Activated CD8-positive, alpha-beta memory T cell treated with anti-CD3 and anti-CD28 coated beads, Interleukin-2, amount 50 U/mL, for 4 hours (primary cell): ENCODE data around the gene CLCN6.
"Not testable (repeated sequence)": the region's sequence is repeated elsewhere in the genome, so short reads cannot be mapped to it uniquely, and the experiment has no call there.

Source experiments
- DNase-seq: peaks from one replicate; pipeline ENCODE4 v3.0.0-alpha.2; 2020

CLCN6 gene

DNA sequence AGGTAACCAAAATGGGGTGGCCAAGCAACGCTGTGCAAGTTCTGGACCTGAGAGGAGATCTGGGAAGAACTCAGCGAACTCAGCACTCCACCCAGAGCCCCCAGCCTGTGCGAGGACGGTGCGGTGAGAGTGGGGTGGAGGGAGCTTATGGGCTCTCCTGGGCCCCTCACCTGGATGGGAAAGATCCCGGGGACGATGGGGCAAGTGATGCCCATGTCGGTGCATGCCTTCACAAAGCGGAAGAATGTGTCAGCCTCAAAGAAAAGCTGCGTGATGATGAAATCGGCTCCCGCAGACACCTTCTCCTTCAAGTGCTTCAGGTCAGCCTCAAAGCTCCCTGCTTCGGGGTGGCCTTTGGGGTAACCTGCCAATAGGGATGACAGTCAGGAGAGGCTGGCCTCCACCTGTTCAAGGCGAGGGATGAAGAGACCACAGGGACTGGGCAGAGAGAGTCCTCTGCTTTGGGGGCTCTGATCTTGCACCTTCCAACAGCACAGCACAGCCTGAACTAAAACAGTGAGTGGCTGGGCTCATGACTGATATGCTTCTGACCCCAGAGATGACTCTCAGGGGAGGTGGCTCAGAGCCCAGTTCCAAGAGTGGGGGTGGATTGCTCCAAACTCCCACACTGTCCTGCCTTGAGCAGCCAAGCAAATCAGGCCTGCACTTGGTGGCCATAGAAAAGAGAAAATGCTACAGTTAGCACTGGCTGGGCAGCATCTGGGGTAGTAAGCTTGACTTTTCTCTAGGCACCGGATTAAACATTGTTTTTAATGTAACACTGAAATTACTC, 9.8 kb upstream of the CLCN6 start:
- DNase-seq = no peak

DNA sequence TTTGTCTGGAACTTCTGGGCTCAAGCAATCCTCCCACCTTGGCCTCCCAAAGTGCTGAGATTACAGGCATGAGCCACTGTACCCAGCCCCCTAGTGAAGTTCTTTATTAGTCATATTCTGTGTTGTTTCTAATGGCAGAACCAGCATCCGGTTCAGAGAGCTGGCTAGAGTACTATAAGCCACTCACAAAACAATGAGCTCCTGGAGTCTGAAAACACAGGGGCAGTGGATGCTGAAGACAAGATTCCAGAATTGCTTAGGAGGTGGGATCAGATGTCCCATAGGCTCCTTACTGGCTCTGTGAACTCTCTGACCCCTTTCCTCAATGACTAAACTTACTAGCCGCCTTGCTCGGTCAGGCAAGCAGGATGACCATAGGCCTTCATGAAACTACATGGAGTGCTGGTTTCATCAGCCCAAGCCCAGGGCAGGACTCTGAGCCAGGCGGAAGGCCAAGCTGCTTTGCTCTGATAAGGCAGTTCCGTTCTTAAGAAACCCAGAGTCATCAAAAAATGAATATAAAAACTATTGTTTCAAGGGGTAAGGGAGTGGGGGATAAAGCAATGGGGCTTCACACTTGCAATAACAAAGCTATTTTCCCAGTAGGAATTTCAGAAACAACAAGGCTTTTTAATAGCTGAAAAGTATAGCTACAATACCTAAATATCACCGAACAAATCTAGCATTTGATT, 8.3 kb upstream of the CLCN6 start:
- no peak for DNase-seq

DNA sequence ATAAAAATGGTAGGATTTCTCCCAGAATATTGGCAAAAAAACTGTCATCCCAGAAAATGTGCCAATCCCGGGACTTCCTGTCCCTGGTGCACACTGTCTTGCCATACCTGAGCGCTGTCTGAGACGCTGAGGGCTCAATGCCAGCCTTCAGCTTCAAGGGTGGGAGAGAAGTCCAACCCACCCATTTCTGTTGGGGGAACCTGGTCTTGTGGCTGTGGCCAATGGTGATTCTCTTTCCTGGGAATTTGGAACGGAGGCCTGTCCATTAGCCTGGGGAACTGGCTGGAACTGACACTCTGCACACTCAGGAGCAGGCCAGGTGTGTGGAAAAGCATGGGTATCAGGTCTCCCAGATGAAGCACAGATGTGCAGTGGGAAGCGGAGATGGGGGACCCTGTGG, 6.9 kb upstream of the CLCN6 start:
- DNase-seq = no peak

DNA sequence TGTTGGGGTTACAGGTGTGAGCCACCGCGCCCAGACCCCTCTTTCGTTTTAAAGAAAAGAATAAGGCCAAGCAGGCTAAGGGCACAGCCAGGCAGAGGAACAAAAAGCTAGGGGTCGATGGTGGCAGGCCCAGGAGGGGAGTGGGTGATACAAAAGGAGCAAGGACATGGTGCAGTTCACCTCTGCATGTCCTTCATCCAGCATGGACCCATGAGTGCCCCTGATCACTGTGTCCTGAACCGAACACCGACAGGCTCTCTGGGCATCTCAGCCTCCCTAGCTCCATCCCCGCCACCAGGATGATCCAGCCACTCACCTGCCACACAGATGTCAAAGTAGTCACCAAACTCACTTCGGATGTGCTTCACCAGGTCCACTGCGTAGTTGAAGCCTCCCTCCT, 6.1 kb upstream of the CLCN6 start:
- no peak for DNase-seq

DNA sequence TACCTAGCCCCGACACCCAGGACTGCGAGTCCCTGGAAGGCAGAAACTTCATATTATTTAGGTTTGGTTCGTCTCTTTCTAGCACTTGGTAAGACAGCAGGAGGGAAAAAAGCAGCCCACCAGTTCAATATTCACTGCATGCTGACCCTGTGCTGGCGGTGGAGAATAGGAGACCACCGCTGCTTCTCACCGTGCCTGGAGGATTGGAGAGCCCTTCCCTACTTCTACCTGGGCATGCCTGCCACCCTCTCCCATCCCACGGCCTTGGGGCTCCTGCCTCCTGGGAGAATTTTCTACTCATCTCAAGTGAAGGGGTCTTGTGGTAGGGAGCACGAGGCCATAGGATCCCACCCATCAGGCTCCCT, 5.6 kb upstream of the CLCN6 start:
- no peak for DNase-seq

DNA sequence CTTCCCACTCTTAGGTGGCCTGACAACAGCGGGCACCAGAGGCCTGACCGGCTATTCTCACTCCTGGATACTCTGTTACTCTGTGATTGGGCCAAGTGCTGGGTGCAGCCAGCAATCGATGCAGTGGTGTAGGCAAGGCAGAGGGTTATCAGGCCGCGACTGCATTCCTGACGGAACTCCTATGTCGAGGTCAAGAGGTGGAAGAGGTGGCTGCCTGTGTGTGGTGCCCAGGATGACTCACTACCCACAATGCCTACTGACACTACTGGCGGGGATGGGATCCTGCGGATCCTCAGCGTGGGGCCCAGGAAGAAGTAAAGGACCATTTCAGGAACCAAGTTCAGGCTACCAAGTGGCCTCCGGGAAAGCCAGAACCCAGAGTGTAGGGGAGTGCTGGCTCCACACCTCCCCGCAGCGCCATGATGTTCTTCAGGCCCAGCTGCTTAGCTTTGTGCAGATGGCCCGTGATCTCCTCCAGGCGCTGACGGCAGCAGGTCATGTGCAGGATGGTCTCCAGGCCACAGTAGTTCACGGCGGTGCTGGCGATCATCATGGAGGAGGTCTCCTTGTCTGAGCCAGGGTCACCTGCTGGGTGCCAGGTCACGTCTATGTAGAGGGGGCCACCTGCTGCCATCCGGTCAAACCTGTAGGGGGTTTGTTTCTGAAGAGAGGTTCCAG, 5.1 kb upstream of the CLCN6 start:
- no peak for DNase-seq

DNA sequence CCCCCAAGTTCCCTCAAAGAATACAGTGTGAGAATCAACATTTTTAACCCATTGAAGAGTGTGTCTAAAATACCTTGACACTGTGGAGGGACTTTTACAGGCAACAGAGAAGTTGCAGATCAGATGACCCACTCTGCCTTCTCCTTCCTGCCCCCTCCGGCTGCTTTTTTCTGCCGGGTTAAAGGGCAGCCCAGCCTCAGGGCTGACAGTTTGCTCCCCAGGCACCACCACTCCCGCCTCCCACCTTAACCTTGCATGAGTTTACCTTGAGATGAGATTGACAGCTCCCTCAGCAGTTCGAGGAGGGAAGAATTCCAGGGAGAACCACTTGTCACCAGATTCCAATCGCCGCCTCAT, 3.4 kb upstream of the CLCN6 start:
- DNase-seq = no peak

DNA sequence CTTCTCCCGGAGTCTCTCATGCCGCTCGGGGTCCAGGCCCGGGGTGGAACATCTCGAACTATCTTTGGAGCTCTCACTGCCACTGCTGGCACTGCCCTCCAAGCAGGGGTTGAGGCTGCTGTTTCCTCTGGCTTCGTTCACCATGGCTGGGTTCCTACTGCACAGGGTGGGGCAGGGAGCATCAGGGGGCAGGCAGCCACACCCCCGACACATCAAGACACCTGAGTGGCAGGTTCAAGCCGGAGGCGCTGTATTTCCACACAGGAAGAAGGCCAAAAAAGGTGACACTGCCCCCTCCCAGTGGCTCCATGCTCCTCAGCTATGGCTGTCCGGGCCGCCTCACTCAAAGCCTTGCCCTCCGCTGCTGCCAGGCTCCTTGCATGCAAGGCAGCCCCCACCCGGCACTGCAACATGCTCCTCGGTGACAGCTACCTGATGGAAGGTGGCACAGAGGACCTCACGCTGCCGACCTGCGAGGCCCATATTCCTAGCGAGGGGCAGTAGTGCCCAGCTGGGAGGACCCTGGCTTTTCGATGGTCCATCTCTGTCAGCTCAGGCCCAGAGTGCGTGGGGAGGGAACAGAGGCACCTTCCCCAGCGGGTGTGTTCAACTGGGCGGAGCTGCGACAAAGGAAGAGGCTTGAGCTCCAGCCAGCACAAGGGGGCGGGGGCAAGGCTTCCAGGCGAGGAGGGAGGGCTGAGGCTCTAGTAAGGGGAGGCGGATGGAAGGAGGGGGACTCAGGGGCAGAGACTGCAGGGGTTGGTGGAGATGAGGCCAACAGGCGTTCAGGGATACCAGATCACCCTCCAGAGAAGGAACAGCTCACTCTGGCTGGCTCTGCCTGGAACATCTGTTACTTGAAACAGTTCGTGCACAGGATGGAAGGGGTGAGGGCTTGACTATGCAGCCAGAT, 2.8 kb upstream of the CLCN6 start:
- DNase-seq = peak; percentile 71

DNA sequence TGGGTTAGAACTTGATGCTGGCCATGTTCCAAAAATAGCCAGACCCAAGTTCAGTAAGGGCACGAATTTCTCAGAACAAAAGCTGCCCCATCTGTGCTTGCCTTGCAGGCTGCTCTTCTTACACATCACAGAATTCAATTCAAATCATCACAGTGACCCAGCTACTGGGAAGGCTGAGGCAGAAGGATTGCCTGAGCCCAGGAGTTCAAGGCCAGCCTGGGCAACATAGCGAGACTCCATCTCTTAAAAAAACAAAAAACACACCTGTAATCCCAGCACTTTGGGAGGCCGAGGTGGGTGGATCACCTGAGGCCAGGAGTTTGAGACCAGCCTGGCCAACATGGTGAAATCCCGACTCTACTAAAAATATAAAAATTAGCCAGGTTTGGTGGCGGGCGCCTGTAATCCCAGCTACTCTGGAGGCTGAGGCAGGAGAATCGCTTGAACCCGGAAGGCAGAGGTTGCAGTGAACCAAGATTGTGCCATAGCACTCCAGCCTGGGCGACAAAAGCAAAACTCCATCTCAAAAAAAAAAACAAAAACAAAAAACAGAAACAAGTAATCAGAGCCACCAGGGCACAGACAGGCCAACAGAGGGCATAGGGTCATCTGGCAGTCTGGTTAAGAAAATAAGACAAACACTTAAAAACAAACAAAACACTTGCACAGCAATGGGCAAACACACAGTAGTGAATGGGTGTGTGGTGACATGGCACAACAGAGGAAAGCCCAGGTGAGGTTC, 1.9 kb upstream of the CLCN6 start:
- DNase-seq = not testable (repeated sequence)

DNA sequence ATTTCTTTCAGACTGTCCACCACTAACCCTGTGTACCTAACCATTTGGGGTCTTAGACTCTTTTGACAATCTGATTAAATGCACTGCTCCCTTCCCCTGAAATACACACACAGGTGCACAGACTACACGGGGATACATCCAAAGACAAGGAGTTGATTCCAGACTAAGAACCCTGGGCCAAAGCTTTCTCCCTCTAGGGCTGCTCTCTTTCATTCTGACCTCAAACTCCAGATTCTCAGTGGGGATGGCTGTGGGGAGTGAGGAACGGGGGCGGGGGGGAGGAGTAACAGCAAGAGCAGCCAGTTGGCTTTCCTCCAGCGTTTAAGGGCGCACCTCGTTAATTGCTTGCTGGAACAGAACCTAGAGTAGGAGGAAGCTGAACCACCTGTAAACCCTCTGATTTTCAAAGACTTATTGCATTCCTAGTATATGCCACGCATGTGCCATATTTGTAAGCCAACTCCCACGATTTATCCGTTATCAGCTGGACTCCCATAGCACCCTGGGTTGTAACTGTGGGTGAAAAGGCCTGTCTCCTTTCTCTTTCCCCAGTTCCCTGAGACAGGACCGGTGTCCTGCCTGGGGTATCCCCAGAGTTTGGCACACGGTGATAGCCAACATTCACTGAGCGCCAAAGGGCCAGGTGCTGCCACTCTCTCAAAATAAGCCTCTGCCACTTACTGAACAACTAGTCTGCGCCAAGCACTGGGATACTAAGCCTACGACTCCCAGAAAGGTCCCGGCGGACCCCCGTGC, 1.1 kb upstream of the CLCN6 start:
- peak; percentile 33 for DNase-seq

DNA sequence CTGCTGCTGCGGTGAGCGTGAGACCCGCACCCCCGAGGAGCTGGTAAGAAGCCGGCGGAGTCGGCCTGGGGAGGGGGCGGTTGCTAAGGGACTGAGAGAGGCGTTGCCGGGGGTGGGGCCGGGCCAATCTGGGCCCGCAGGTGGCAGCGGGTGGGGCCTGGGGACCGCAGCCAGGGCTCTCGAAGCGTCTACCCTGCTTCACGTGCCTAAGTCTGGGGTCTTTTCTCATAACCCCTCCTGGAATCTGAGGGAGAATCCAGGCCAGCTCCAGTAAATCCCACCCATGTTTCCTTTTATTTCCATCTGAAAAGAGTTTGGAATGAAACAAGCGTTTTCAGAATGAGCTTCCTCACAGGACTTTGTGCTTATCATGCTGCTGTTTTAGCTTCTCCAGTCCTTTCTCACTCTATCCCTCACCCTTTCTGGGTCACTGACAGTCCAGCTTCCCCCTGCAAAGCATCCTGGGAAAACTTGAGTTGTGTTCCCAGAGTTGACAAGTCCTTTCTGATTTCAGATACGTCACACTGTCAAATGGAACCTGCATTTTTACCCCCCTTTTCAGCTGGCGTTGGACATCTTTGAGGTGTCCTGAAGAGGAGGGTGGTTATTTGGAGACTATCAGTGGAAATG, 431 bp downstream of the CLCN6 start:
- DNase-seq = no peak

DNA sequence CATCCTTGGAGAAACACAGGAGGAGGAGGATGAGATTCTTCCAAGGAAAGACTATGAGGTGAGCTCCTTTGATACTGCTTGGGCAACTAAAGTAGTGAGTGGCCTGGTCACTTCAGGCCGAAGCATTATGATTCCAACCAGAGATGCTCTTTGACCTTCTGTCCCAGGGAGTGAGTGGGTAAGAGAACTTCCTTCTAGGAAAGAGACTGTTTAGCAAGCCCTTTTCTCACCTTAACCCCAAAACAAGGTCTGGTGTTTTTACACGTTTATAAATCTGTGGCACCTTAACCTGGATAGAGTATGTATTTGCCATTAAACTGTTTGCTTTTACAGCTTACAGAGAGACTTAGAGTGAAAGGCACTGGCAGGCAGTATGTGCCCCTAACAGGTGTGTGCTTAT, 1.1 kb downstream of the CLCN6 start:
- DNase-seq = no peak

DNA sequence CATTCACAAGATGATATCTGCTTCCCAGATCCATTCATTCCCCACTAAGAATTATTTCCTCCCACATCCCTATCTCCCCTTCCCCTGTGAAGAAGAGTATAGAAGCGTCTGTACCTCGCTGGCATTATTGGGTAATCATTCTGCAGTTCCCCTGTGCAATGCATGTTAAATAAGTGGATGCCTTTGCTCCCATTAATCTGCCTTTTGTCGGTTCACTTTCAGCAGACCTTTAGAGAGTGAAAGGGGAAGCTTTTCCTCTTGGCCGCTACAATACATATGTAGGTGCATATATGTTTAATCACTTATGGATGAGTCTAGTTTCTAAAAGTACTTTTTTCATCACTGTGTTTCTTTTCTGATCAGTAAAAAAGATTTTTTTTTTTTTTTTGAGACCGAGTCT, 7.0 kb downstream of the CLCN6 start:
- no peak for DNase-seq

DNA sequence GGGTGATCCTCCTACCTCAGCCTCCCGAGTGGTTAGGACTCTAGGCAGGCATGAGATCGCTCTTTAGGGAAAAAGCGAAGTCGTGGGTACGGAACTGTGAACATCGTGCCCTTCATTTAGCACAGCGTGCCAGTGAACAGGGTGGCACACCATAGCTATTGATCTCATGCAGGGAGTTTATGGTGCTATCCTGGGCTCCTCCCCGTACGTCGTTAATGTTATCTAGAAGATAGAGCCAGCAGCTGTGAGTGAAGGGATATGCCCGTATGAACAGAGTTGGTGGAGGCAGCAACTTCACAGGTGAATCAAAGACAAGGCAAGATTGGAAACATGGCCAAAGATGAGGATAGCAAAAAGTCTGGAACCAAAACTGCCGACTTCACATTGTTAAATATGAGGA, 11.2 kb downstream of the CLCN6 start:
- DNase-seq = no peak

DNA sequence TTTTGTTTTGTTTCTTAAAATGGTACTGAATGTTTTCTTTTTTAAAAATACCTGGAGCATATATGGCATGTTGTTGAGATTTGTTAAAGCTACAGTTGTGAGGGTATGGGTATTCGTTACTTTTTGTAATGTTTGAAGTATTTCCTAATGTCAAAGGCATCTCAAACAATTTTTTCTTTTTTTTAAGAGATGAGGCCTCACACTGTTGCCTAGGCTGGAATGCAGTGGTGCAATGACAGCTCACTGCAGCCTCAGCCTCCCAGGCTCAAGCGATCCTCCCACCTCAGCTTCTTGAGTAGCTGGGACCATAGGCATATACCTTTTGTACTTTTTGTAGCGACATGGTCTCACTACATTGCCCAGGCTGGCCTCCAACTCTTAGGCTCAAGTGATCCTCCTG, 16.1 kb downstream of the CLCN6 start:
- DNase-seq = no peak

DNA sequence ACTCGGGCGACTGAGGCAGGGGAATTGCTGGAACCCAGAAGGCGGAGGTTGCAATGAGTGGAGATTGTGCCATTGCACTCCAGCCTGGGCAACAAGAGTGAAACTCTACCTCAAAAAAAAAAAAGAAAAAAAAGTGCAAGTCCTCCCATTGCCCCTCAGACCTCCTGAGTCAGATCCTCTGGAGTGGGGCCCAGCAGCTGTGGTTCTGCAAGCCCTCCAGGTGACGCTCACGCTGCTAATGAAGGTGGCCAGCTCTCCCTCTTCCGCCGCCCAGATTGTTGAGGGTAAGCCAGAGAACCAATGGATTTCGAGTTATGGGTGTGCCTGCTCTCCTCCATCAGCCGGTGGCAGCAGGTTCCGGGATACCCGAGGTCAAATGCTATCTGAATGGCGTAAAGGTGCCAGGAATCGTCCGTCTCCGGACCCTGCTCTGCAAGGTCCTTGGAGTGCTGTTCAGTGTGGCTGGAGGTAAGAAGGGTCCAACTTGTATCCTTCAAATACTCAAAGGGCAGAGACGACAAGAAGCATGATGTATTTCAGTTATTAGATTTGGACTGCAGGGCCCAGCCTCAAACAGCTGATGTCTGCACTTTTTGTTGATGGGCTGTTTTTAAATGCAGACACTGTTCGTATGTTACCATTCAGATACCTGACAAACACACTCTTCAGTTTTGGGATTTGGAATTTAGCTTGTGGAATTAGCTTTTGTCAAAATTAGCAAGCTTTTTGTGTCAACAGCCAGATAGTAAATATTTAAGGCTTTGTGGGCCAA, 17.6 kb downstream of the CLCN6 start:
- no peak for DNase-seq

DNA sequence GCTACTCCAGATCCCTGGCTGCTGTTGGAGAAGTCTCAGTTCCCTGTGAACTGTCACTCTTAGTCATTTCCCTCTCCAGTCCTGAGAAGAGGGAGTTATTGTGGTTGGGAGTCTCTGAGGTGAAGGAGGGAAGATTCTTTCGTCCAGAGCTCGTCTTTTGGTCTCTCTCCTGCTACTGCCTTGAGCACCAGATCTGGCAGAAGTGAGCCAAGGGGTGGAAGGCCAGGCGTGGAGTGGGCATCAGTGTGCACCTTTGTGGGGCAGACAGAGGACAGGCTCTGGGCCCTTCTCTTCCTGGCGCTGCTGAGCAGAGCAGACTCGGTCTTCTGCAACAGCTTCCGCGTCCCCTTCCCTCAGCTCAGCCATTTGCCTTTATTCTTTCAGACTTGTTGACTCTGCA, 19.1 kb downstream of the CLCN6 start:
- no peak for DNase-seq

DNA sequence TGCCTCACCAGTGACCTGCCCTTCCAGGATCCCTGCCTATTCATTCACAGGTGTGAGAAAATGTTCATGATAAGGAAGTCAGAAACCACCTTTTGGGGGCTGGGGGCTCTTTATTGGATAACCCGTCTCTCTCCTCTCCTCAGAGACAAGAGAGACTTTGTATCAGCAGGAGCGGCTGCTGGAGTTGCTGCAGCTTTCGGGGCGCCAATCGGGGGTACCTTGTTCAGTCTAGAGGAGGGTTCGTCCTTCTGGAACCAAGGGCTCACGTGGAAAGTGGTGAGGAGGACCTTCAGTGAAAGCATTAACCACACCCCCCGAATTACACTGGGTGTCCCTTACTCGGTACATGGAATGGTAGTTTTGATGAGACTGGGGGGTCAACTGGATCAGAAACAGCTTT, 21.0 kb downstream of the CLCN6 start:
- no peak for DNase-seq

DNA sequence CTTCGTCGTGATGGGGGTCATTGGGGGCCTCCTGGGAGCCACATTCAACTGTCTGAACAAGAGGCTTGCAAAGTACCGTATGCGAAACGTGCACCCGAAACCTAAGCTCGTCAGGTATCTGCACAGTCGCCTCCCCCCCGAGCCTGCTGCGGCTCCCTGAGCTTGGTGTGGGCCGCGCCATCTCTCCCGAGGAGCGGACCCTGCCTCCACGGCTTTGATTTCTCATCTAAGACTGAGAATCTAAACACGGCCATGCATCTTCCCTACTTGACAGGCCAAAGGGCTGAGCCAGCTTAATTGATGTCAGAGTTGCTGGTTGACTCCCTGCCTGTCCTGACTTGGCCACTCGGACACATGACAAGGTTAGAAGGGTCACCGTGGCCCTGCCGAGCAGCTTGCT, 22.5 kb downstream of the CLCN6 start:
- DNase-seq = no peak

DNA sequence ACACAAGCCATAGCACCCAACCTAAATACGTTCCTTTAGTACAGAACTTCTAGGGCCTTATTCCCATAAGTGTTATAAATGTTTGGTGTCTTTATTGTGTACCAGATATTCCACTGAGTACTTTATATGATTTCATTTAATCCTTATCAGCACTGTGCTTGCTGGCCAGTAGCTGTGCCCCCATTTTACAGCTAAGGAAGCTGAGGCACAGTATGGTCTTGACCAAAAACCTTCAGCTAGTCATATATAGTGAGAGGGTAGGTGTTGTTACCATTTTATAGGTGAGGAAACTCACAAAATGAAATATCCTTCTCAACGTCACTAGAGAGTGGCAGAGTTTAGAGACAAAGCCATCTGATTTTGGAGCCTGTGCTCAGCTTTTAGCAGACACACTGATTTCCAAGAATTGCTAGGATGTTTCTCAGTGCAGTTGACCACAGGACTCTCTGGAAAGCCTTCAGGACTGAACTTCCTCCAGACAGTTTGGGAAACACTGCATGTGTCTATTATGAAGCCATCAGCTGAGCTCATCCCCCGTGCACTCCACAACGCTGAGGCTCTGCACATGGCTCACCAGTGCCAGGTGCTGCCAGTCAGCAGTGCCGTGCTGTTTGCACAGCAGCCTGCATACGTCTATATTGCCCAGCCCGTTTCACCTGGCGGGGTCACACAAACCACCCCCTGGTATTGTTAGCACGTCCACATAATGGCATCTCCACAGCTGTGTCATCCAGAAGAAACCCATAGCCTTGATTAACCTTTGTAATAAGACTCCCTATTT, 26.1 kb downstream of the CLCN6 start:
- DNase-seq = no peak
